Measurements from ENCODE around the gene SMAD3.
A peak's percentile ranks its signal among the peaks of the same experiment; 100 is the strongest.

SMAD3 gene

DNA sequence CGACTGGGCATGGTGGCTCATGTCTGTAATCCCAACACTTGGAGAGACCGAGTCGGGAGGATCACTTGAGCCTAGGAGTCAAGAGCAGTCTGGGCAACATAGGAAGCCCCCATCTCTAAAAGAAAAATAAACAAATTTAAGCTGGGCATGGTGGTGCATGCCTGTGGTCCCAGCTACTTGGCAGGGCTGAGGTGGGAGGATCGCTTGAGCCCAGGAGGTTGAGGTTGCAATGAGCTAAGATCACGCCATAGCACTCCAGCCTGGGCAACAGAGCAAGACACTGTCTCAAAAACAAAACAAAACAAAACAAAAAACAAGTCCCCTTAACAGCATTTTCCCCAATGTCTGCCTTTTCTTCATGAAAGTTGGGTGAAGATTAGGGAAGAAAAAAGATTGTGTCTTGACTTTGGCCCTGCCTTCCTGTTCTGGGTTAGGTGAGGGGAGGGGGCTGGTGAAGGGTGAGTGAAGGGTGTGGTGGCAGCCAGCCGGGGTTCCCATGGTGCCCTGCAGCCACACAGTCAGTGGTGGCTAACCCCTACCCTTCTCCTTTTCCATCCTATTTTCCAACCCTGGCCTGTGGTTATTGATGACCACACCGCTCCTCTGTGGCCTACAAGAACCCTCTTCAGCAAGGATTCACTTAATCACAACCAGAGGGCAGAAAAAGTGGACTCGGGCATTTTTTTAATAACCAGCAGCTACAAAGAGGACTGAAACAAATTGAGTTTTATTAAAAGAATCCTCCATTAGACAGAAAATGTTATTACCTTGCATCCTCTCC is 28.4 kb upstream of the SMAD3 start:
- no peak for DNase-seq (ENCODE audit: low spot score)

DNA sequence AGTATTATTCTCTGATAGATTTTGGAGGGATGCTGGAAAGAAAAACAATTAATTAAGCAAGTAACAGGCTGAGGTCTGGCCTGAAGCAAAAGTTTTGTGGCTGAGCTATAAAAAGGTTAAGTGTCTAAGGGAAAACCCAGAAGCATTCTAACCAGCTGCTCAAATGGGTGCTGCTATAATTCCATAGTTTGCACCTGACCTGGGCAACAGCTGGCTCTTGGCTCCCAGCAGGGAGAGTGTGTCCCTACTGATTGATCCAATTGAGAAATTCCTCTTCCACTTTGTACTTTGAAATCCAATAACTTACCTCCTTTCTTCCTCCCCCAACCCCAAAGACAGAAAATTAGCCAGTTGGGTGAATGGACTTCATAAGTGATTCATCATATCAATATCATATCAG is 27.7 kb upstream of the SMAD3 start:
- no peak for DNase-seq (ENCODE audit: low spot score)

DNA sequence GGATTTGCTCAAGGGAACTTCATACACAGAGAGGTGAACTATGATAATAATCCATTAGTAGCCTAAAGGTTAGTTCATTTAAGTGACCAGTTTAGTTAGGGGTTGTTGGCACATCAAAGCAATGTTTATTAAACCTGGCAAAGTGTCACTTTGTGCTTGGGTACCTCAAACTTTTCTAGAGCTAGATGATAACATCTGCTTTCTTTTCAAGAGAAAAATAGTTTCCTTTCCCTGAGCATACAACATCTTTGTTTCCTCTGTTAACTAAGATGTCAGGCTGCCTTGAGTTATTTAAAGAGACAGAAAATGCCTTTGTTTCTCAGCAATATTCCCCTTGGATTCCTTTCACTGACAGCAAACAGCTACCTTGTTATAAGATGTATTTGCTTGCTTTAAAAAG is 26.7 kb upstream of the SMAD3 start:
- DNase-seq (ENCODE audit: low spot score): no peak

DNA sequence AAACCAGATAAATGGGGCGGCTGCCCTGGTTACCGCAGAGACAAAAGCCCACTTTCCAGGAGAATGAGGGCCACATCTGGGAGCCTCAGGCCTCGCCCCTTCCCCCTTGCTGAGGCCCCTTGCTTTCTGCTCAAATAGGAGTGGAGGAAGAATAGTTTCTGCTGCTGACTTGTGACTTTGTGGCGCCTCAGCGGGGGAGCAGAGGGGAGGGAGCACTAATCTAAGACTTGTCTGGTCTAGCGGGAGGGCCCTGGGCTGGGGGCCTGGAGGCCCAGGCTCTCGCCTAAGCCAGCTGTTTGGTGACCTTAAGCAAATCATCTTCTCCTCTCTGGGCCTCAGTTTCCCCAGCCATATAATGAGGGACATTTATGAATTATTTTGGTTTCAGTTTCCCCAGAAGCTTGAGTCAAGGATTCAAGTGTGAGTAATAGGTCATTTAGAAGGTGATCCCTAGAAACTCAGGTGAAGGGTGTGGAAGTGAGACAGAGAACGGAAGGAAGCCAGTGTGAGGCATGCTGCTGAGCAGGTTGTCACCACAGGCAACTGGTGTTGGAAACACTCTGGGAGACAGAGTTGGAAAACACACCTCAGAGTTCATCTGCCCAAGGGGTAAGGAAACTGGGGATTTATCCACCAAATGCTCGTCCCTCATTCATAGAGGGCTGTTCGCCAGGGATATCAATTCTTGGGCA is 25.9 kb upstream of the SMAD3 start:
- DNase-seq (ENCODE audit: low spot score): no peak

DNA sequence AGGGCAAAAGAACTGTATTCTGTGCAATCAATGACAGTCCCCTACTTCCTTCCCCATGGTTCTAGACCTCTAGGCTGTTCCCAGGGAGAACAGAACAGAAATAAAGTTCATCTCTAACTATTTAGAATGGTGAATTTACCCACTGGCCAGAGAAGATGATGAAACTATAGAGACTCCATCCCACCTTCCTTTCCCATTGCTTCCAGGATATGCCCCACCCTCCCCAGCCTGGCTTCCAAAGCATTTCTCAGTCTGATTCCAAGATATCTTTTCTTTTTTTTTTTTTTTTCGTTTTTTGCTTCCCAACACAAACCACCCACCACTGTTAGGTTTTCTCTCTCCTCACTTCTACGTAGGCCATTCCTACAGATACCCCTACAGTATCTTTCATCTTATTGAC is 25.1 kb upstream of the SMAD3 start:
- DNase-seq (ENCODE audit: low spot score): no peak

DNA sequence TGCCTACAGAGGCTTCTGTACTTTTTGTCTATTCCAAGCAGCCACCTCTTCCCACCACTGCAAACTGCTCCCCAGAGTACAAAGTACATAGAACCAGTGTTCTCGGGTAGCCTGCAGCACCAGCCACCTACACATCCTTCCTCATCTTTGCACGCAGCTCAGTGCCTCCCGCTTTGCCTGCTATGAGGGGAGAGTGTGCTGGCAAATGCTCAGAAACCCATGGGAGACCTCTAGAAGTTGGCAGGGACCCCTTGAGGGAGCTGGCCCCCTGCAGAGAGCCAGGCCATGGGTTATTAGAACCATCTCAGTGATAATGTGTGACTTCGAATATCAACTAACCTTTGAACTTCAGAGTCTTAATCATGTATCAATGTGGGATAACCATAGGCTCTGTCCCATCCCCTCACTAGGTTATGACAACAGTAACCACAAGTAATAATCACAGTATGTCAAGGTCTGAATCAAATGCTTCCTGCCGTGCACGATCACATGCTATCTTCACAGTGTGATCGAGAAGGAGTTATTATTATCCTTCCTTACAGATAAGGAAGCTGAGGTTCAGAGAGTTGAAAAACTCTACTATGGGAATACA is 22.8 kb upstream of the SMAD3 start:
- DNase-seq (ENCODE audit: low spot score): no peak

DNA sequence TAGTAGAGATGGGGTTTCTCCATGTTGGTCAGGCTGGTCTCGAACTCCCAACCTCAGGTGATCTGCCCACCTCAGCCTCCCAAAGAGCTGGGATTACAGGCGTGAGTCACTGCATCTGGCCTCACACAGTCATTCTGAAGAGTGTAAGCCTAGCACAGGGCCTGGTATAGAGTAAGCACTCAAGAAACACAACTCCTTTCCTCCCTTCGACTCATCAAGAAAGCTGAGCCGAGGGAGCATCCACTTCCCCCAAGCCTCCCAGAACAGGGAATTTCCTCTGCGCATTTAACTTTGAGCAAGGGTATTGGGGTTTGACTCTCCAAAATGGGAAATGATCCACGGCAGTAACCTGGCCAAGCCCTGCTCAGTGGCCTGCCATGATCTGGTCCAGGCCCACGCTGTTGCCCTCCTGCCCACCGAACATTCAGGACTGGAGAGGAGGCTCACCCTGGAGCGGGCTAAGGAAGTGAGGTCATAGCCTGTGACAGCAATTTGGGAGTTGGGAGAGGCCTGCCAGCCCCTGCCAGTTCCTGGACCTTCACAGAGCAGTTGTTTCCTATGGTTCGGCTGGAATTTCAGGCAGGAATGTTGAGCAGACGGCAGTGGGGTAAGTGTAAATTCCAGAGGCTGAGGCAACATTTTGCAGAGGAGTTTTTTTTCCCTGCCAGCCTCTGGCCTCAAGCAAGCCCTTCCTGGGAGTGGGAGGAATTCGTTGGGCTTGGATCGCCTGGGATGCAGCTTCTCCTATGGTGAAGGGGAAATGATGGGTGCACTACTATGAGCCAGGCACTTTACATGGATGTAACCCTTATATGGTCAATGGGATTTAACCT is 21.2 kb upstream of the SMAD3 start:
- peak; percentile 73 for DNase-seq (ENCODE audit: low spot score)

DNA sequence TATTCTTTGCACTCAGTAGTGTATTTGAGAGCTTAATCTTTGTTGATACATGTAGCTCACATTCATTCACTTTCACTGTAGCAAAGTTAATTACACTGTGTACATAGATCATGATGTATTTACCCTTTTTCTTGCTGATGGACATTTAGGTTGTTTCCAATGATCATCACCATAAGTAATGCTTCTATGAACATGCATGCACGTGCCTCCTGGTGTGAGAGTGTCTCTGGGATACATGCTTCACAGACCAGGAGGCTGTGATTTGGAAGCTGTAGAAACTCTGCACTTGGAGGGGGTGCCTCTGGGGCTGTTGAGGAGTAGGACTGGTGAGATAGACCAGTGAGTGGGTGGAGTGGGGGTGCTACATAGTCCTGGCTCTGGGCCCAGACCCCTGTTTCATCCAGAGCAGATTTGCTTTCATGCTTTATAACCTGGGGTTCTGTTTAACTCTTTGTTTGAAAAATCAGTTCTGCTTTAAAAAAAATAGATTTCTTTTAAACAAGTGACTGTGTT is 18.2 kb upstream of the SMAD3 start:
- DNase-seq (ENCODE audit: low spot score): no peak

DNA sequence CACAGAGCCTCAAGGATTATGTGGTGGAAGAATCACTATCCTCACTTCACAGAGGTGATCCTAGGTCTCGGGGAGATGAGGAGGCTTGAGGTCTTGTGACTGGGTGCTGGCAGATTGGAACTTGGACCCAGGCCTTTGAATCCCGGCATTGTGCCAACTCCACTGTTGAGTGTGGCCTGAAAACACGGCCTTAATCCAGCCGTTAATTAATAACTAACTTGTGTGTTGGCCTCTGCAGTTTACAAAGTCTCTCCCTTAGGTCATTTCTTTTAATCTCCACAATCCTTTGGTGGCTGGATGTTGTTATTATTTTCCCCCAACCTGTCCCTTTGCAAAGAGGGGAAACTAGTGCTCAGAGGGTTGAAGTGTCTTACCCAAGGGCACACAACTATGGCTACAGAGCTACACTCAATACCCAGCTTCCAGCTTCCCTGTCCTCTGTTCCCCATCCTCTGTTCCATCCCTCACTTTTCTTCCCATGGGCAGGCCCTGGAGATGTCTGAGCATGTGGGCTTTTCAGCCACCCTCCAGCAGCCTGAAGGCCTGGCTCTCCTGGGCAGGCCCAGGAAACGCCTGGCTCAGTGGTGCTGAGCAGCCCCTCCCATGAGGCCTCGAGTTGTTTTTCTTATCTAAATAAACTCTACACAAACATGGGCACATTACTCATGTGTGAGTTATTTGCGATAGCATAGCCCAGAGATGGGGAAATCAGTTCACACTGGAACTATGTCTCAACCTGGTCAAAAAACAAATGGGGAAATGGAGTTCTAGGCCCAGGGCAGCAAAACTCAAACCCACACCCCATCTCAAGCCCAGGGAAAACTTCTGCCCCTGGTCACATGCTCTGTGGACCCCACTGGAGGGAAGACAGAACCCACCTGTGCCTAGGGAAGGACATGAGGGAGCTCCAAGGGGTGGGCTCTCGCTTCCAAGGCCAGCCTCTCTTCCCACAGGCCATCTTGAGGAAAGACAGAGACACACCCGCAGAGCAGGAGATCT is 16.8 kb upstream of the SMAD3 start:
- peak; percentile 65 for DNase-seq (ENCODE audit: low spot score)

DNA sequence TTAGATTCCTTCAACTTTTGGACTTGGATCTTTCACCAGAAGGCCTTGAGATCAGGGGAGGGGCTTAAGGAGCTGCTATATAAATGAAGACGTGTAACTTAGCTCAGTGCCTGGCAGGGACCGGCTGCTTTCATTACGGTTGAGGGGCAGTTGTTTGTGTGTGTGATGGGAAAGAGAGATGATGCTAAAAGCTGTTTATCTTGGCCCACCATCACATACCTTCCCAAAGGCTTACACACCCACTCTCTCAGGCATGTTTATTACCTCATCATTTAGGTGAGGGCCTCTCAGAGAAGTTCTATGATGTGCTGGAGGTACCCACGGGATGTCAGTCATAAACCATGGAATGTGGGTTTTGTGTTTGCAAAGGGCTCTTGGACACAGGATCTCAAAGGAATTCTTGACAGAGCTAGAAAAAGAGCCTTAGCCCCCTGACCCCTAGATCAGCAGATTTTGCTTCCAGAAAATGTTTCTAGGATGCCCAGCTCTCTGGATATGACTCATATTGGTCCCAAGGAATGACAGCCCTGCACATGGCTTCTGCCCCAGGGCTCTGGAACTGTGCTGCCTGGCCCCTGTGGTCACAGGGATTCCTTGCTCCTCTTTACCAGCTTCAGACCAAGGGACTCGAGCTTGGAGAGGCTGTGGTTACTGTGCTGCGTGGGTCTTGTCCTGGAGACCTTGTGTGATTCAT is 15.9 kb upstream of the SMAD3 start:
- DNase-seq (ENCODE audit: low spot score): peak; percentile 69

DNA sequence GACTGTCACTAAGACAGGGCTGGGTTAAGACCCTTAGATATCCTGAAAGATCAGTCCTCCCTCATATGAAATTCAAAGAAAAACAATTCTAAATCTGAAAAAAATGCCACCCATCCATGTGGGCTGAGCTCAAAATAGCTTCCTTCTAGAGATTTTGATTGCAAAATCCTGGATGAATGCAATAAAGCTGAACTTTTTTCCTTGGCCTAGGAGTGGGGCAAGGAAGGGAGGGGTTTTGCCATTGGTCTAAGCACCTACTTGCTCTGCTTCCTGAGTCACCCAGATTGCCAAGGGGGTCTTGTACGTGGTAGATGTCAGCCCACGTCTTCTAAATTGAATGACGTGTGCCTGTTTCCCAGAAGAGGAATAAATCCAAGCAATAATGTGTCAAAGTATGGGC is 15.3 kb upstream of the SMAD3 start:
- no peak for DNase-seq (ENCODE audit: low spot score)

DNA sequence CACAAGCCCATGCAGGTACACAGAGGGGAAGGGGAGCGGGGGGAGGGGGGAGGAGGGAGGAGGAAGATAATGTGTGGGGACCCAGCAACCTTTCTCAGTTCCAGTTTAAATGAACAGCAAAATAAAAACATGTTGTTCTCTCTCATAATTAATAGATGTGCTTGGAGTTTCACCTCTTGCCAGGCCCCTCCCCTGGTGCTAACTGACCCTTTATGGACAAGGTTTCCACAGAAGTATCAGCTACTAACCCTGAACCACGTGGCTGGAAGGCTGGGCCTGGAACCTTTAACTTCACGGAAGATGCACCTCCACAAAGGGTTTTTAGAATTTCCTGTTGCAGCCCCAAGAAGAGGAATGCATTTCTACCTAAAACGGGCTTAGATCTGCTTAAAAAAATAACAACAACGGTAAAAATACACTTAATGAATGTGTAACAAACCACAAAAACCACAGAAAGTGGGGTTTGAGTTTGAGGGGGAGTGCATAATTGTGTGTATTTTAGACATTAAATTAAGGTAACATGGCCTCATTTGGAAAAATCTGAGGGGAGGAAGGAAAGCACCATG is 14.8 kb upstream of the SMAD3 start:
- no peak for DNase-seq (ENCODE audit: low spot score)

DNA sequence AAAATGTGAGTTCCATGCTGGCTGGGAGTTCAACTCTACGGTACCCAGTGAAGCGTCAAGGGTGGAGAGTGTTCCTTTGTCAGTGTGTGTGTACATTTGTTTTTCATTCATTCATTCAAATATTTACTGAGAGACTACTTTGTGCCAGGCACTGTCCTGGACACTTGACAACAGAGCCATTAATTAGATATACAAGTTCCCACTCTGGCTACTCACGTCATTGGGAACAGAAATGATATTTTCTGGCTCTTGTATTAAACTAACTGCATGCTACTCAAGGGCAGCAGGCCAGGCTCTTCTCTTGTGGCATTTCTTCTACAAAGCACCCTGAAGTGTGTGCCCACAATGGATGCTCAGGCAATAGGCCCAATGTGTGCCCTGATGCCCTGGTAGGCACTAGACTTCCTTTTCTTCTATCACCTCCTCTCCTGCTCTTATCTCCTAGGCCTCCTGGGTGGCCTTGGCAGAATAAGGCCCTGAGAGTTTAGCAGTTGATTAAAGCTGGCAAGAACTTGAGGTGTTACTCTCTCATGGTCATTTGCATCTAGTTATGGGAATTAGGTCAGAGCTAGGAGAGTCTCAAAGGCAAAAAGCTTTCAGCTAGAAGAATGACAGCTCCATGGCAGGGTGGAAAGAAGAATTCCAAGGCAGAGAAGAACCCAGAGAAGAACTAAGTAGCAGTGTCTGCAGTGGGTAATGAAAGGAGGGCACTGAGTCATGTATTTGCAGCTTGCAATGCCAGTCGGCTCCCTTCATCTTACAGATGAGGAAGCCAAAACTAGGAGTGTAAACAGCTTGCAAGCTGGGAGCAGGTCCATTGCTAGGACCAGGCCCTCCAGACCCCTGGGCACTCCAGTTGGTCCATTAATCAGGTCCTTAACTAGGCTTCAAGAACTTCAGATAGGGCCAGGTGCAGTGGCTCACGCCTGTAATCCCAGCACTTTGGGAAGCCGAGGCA is 14.0 kb upstream of the SMAD3 start:
- no peak for DNase-seq (ENCODE audit: low spot score)

DNA sequence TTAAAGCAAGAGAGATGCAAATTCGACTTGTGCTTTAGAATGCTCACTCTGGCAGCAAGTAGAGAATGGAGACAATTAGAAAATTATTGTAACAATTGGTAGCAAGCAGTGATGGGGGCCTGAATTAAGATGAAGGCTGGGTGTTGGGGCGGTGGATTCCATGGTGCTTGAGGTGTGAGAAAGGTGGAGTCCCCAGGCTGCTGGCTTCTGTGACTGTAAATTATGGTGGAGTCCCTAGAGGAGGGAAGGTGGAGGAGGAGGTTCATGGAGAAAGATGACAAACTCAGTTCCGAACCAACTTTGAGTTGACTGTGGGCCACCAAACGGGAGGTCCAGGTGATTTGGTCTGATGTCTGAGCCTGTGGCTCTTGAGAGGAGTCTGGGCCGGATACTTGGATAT is 10.7 kb upstream of the SMAD3 start:
- DNase-seq (ENCODE audit: low spot score): no peak

DNA sequence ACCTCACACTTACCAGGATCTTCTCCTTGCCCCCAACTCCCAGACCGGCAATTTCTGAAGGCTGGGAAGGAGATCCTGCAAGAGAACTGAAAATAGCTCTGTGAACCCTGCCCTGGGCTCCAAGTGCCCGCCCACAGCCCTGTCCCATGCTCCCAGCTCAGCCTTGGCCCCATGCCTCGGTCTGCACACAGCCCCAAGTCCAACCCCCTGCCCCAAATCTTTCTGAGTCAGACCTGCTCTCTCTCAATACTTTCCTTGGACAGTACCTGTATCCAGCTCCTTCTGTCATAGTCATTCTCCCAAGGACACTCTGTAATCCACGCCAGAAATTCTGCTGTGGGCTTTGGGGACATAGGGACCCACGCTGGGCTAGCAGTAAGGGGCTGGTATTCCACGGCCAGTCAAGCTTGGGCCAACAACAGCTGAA is 6.3 kb upstream of the SMAD3 start:
- no peak for DNase-seq (ENCODE audit: low spot score)

DNA sequence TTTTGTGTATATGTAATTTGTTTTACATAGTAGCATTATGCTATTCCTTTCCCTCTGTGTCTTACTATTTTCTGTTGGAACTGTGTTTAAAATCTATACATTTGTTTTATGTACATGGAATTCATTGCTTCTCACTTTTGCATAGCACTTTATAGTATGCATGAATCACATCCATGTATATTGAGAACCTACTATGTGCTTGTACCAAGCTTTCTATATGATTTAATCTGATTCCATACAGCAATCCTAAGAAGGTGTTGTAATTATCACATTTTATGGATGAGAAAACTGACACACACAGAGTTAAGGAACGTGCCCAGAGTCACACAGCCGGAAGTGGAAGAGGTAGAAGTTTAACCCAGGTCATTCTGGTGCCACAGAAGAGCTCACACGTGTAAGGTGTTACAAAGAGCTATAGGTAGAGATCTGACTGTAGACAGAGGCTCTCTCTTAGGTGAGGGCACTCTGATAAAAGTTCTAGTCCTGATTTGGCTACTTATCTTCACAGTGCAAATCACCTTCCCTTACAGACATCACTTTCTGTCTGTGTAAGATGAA is 3.5 kb upstream of the SMAD3 start:
- no peak for DNase-seq (ENCODE audit: low spot score)

DNA sequence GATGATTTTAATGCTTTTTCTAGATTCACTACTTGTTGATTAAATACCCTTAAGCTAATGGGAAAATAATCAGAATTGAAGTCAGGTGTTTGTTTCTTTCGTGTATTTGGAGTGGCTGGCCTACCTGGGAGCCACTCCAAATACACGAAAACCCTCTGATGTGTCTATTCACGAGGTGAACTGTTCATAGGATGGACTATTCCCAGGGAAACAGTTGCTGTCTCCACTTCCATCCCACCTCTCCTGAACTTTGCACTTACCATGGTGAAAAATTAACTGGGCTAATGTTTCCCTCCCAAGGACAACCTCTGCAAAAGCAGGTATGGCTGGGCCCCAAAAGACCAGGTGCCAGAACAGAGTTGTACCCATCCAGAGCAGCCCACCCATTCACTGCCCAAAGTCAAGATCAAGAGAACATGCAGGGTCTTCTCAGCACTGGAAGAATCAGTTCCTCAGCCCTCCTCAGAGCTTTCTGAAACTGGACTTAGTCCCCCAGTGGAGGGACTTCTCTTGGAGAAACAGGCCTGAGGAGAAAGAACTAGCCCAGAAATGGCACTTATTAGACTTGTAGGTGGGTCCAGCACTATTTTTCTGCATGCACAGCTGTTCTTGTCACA is 2.9 kb upstream of the SMAD3 start:
- no peak for DNase-seq (ENCODE audit: low spot score)
